ENCODE results near the gene REPIN1. TPM values are rescaled to one million over a fixed set of nuclear protein-coding genes. Genes with fewer than 3 reads are reported as not detected.

Gene REPIN1
- total RNA-seq, 2 experiments from 2014 or later, result 53.4 to 57.5 TPM

GRCh38 chr7:150415161-150416153, 46.8 kb downstream of the REPIN1 start:
- DNase-seq, result no peak
- Mint-ChIP-seq H3K4me3 (no peak overlapping the region), H3K27ac (no peak overlapping the region), H3K36me3 (peaks cover 8% of the 10 kb centered on the region), H3K9me3 (no peaks in the 10 kb centered on the region), H3K27me3 (no peaks in the 10 kb centered on the region), H3K4me1 (peaks cover 3% of the 10 kb centered on the region)
- no peak for ATAC-seq (ENCODE audit: low read depth)
- POLR2A ChIA-PET, result interaction anchor here (0.6 kb wide), 1 partner anchor 335 kb away, joined by 3 read pairs; no protein-coding TSS in a partner anchor

- POLR2A ChIA-PET, result interaction anchor here (1.3 kb wide), 1 partner anchor 10 kb away, joined by 3 read pairs; no protein-coding TSS in a partner anchor
- Mint-ChIP-seq H3K27me3 (no peaks in the 10 kb centered on the region), H3K36me3 (peaks cover 2% of the 10 kb centered on the region), H3K4me1 (peaks cover 6% of the 10 kb centered on the region), H3K4me3 (no peak overlapping the region), H3K27ac (no peak overlapping the region), H3K9me3 (no peaks in the 10 kb centered on the region)
- ATAC-seq (ENCODE audit: low read depth), result no peak
- DNase-seq, result no peak
Measured at GRCh38 chr7:150417239-150417638, 48.6 kb downstream of the REPIN1 start.

GRCh38 chr7:150417863-150418262, 49.2 kb downstream of the REPIN1 start:
- Mint-ChIP-seq H3K4me1 (peaks cover 6% of the 10 kb centered on the region), H3K27me3 (no peaks in the 10 kb centered on the region), H3K9me3 (no peaks in the 10 kb centered on the region), H3K4me3 (no peak overlapping the region), H3K27ac (no peak overlapping the region), H3K36me3 (peaks cover 2% of the 10 kb centered on the region)
- ATAC-seq (ENCODE audit: low read depth) (no peak), DNase-seq (no peak)
- POLR2A ChIA-PET, result interaction anchor here (1.3 kb wide), 1 partner anchor 11 kb away, joined by 3 read pairs; no protein-coding TSS in a partner anchor

- POLR2A ChIA-PET, result no interaction called here
- no peak for DNase-seq
- H3K36me3 Mint-ChIP-seq, result no peaks in the 10 kb centered on the region
- H3K4me1 Mint-ChIP-seq, result peaks cover 5% of the 10 kb centered on the region
- no peak overlapping the region for H3K27ac Mint-ChIP-seq
- no peaks in the 10 kb centered on the region for H3K9me3 Mint-ChIP-seq
- no peaks in the 10 kb centered on the region for H3K27me3 Mint-ChIP-seq
- no peak for ATAC-seq (ENCODE audit: low read depth)
- no peak overlapping the region for H3K4me3 Mint-ChIP-seq
Measured at GRCh38 chr7:150420242-150420641, 51.6 kb downstream of the REPIN1 start.

GRCh38 chr7:150420987-150421674, 52.5 kb downstream of the REPIN1 start:
- H3K9me3 Mint-ChIP-seq, result no peaks in the 10 kb centered on the region
- H3K27ac Mint-ChIP-seq, result no peak overlapping the region
- H3K36me3 Mint-ChIP-seq, result no peaks in the 10 kb centered on the region
- H3K4me1 Mint-ChIP-seq, result peaks cover 7% of the 10 kb centered on the region
- DNase-seq (peak; percentile 81), ATAC-seq (ENCODE audit: low read depth) (peak; percentile 99)
- H3K4me3 Mint-ChIP-seq, result peak overlapping the region; percentile 20
- no peaks in the 10 kb centered on the region for H3K27me3 Mint-ChIP-seq
- POLR2A ChIA-PET, result interaction anchor here (0.7 kb wide), 1 partner anchor 65 kb away, joined by 3 read pairs; no protein-coding TSS in a partner anchor

- no peak for DNase-seq
- POLR2A ChIA-PET, result interaction anchor here (0.7 kb wide), 1 partner anchor 65 kb away, joined by 3 read pairs; no protein-coding TSS in a partner anchor
- peaks cover 7% of the 10 kb centered on the region for H3K4me1 Mint-ChIP-seq
- H3K9me3 Mint-ChIP-seq, result no peaks in the 10 kb centered on the region
- no peaks in the 10 kb centered on the region for H3K27me3 Mint-ChIP-seq
- H3K4me3 Mint-ChIP-seq, result no peak overlapping the region
- H3K36me3 Mint-ChIP-seq, result no peaks in the 10 kb centered on the region
- ATAC-seq (ENCODE audit: low read depth), result no peak
- no peak overlapping the region for H3K27ac Mint-ChIP-seq
Measured at GRCh38 chr7:150421831-150422230, 53.2 kb downstream of the REPIN1 start.

Other genes with a start within 250 kb of the REPIN1 start
- gene LRRC61, start 45.5 kb upstream of the REPIN1 start, total RNA-seq, result 10 to 100 TPM; 16.6 to 17.2 TPM
- 1 to 10 TPM; 6.4 to 7.0 TPM for gene ACTR3C, start 45.3 kb upstream of the REPIN1 start, total RNA-seq
- gene RARRES2, start 27.2 kb upstream of the REPIN1 start, total RNA-seq, result not detected
- gene ZNF775, start 10.5 kb downstream of the REPIN1 start, total RNA-seq, result 1 to 10 TPM; 5.4 to 6.4 TPM
- gene GIMAP8, start 81.8 kb downstream of the REPIN1 start, total RNA-seq, result 10 to 100 TPM; 29.2 to 31.0 TPM
- 100 to 1,000 TPM; 203 to 212 TPM for gene GIMAP7, start 146.1 kb downstream of the REPIN1 start, total RNA-seq
- gene GIMAP4, start 198.6 kb downstream of the REPIN1 start, total RNA-seq, result 100 to 1,000 TPM; 285 to 288 TPM

All from activated naive CD8-positive, alpha-beta T cell treated with anti-CD3 and anti-CD28 coated beads, Interleukin-2, amount 10 ng/mL, durations not matched to agents 7 days and 5 days (primary cell).